SK-N-SH treated with all-trans-retinoic acid at 6 μM for 48 hours (cell line): ENCODE data around the gene ZNF625.

ENCODE experiments used
- ATAC-seq: fragments of 200-7000 bp; cut with Tn5 transposase; 3 replicates; pipeline ENCODE4 v1.9.1; 2020; ENCODE audit warnings: mild to moderate bottlenecking, moderate library complexity
- ARNTL ChIP-seq: fragments of 450-650 bp; formaldehyde crosslinking; IDR thresholded peaks from 2 replicates; pipeline ENCODE4 v1.5.0; 2020; ENCODE audit warnings: low read depth, mild to moderate bottlenecking, moderate library complexity, borderline replicate concordance
- BACH2 ChIP-seq: fragments of 250-450 bp; sonication (Bioruptor Pico); IDR thresholded peaks from 2 replicates; pipeline ENCODE4 v1.9.0; 2021; ENCODE audit warnings: mild to moderate bottlenecking, borderline replicate concordance
- CSDC2 ChIP-seq: fragments of 250-450 bp; sonication (Bioruptor Pico); IDR thresholded peaks from 2 replicates; pipeline ENCODE4 v1.5.0; 2020; ENCODE audit warnings: mild to moderate bottlenecking, moderate library complexity
- ESRRG ChIP-seq: fragments of 250-450 bp; sonication (Bioruptor Pico); IDR thresholded peaks from 2 replicates; pipeline ENCODE4 v1.6.1; 2021; ENCODE audit warnings: mild to moderate bottlenecking
- GLIS3 ChIP-seq: fragments of 250-450 bp; sonication (Bioruptor Pico); IDR thresholded peaks from 2 replicates; pipeline ENCODE4 v1.5.0; 2020; ENCODE audit warnings: mild to moderate bottlenecking, moderate library complexity
- ISL1 ChIP-seq: fragments of 250-450 bp; sonication (Bioruptor Pico); IDR thresholded peaks from 2 replicates; pipeline ENCODE4 v2.1.2; 2022; ENCODE audit warnings: mild to moderate bottlenecking, moderate library complexity
- OSR1 ChIP-seq: fragments of 250-450 bp; sonication (Bioruptor Pico); IDR thresholded peaks from 2 replicates; pipeline ENCODE4 v1.8.0; 2022; ENCODE audit warnings: moderate library complexity, mild to moderate bottlenecking, inconsistent platforms
- PPARA ChIP-seq: fragments of 250-450 bp; sonication (Bioruptor Pico); IDR thresholded peaks from 2 replicates; pipeline ENCODE4 v1.5.0; 2020; ENCODE audit warnings: mild to moderate bottlenecking, borderline replicate concordance
- RARB ChIP-seq: fragments of 250-450 bp; sonication (Bioruptor Pico); IDR thresholded peaks from 2 replicates; pipeline ENCODE4 v1.8.0; 2021; ENCODE audit warnings: mild to moderate bottlenecking, moderate library complexity
- SNAI2 ChIP-seq: fragments of 250-450 bp; sonication (Bioruptor Pico); IDR thresholded peaks from 2 replicates; pipeline ENCODE4 v1.5.0; 2020; ENCODE audit warnings: mild to moderate bottlenecking, moderate library complexity
- TOX ChIP-seq: fragments of 250-450 bp; sonication (Bioruptor Pico); IDR thresholded peaks from 2 replicates; pipeline ENCODE4 v1.8.0; 2021; ENCODE audit warnings: mild to moderate bottlenecking, moderate library complexity, borderline replicate concordance
- ZC3H10 ChIP-seq: fragments of 250-450 bp; sonication (Bioruptor Pico); IDR thresholded peaks from 2 replicates; pipeline ENCODE4 v1.5.1; 2021; ENCODE audit warnings: mild to moderate bottlenecking, moderate library complexity
- ZFP3 ChIP-seq: fragments of 250-450 bp; sonication (Bioruptor Pico); IDR thresholded peaks from 2 replicates; pipeline ENCODE4 v1.5.0; 2020; ENCODE audit warnings: mild to moderate bottlenecking, moderate library complexity
- ZNF565 ChIP-seq: fragments of 450-650 bp; formaldehyde crosslinking; conservative IDR thresholded peaks from 2 replicates; pipeline ENCODE4 v1.5.0; 2020; ENCODE audit warnings: low read depth, mild to moderate bottlenecking, moderate library complexity
- ZNF70 ChIP-seq: fragments of 450-650 bp; formaldehyde crosslinking; IDR thresholded peaks from 2 replicates; pipeline ENCODE4 v1.5.0; 2020; ENCODE audit warnings: mild to moderate bottlenecking, moderate library complexity
- TF ChIP-seq, protein P1 (sequence below): fragments of 250-450 bp; sonication (Bioruptor Pico); IDR thresholded peaks from 2 replicates; pipeline ENCODE4 v1.5.1; 2020; ENCODE audit warnings: low read depth, mild to moderate bottlenecking, moderate library complexity
- TF ChIP-seq, protein P2 (sequence below): fragments of 250-450 bp; sonication (Bioruptor Pico); IDR thresholded peaks from 2 replicates; pipeline ENCODE4 v1.8.0; 2020; ENCODE audit warnings: mild to moderate bottlenecking, moderate library complexity, borderline replicate concordance
- TF ChIP-seq, protein P3 (sequence below): fragments of 250-450 bp; sonication (Bioruptor Pico); IDR thresholded peaks from 2 replicates; pipeline ENCODE4 v1.5.1; 2021; ENCODE audit warnings: mild to moderate bottlenecking, moderate library complexity
- TF ChIP-seq, protein P4 (sequence below): fragments of 250-450 bp; sonication (Bioruptor Pico); IDR thresholded peaks from 2 replicates; pipeline ENCODE4 v1.8.0; 2021; ENCODE audit warnings: low read depth, mild to moderate bottlenecking, moderate library complexity, borderline replicate concordance
- TF ChIP-seq, protein P5 (sequence below): fragments of 250-450 bp; sonication (Bioruptor Pico); IDR thresholded peaks from 2 replicates; pipeline ENCODE4 v1.5.0; 2020; ENCODE audit warnings: mild to moderate bottlenecking, moderate library complexity

Gene ZNF625

DNA sequence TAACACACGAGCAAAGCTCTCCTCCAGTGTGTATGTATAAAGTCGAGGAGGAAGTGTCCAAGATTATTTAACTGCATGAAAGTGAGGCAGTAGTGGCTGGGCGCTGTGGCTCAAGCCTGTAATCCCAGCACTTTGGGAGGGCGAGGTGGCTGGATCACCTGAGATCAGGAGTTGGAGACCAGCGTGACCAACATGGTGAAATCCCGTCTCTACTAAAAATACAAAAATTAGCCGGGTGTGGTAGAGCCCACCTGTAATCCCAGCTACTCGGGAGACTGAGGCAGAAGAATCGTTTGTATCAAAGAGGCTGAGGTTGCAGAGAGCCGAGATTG is 15.2 kb downstream of the ZNF625 start:
- TF ChIP-seq, protein P1, sequence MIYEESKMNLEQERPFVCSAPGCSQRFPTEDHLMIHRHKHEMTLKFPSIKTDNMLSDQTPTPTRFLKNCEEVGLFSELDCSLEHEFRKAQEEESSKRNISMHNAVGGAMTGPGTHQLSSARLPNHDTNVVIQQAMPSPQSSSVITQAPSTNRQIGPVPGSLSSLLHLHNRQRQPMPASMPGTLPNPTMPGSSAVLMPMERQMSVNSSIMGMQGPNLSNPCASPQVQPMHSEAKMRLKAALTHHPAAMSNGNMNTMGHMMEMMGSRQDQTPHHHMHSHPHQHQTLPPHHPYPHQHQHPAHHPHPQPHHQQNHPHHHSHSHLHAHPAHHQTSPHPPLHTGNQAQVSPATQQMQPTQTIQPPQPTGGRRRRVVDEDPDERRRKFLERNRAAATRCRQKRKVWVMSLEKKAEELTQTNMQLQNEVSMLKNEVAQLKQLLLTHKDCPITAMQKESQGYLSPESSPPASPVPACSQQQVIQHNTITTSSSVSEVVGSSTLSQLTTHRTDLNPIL: no peak
- TF ChIP-seq RARB (CRISPR knock-in tag) (no peak), OSR1 (CRISPR knock-in tag) (no peak), ZNF565 (CRISPR knock-in tag) (no peak), ARNTL (no peak), ESRRG (no peak), ISL1 (CRISPR knock-in tag) (no peak), PPARA (CRISPR knock-in tag) (no peak), CSDC2 (CRISPR knock-in tag) (no peak), ZNF70 (no peak), BACH2 (CRISPR knock-in tag) (no peak)
- TF ChIP-seq, protein P2, sequence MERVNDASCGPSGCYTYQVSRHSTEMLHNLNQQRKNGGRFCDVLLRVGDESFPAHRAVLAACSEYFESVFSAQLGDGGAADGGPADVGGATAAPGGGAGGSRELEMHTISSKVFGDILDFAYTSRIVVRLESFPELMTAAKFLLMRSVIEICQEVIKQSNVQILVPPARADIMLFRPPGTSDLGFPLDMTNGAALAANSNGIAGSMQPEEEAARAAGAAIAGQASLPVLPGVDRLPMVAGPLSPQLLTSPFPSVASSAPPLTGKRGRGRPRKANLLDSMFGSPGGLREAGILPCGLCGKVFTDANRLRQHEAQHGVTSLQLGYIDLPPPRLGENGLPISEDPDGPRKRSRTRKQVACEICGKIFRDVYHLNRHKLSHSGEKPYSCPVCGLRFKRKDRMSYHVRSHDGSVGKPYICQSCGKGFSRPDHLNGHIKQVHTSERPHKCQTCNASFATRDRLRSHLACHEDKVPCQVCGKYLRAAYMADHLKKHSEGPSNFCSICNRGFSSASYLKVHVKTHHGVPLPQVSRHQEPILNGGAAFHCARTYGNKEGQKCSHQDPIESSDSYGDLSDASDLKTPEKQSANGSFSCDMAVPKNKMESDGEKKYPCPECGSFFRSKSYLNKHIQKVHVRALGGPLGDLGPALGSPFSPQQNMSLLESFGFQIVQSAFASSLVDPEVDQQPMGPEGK (CRISPR knock-in tag): no peak
- TF ChIP-seq, protein P3, sequence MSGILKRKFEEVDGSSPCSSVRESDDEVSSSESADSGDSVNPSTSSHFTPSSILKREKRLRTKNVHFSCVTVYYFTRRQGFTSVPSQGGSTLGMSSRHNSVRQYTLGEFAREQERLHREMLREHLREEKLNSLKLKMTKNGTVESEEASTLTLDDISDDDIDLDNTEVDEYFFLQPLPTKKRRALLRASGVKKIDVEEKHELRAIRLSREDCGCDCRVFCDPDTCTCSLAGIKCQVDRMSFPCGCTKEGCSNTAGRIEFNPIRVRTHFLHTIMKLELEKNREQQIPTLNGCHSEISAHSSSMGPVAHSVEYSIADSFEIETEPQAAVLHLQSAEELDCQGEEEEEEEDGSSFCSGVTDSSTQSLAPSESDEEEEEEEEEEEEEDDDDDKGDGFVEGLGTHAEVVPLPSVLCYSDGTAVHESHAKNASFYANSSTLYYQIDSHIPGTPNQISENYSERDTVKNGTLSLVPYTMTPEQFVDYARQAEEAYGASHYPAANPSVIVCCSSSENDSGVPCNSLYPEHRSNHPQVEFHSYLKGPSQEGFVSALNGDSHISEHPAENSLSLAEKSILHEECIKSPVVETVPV (CRISPR knock-in tag): no peak
- TF ChIP-seq, all 23 proteins: peak for 0
- ATAC-seq: no peak

DNA sequence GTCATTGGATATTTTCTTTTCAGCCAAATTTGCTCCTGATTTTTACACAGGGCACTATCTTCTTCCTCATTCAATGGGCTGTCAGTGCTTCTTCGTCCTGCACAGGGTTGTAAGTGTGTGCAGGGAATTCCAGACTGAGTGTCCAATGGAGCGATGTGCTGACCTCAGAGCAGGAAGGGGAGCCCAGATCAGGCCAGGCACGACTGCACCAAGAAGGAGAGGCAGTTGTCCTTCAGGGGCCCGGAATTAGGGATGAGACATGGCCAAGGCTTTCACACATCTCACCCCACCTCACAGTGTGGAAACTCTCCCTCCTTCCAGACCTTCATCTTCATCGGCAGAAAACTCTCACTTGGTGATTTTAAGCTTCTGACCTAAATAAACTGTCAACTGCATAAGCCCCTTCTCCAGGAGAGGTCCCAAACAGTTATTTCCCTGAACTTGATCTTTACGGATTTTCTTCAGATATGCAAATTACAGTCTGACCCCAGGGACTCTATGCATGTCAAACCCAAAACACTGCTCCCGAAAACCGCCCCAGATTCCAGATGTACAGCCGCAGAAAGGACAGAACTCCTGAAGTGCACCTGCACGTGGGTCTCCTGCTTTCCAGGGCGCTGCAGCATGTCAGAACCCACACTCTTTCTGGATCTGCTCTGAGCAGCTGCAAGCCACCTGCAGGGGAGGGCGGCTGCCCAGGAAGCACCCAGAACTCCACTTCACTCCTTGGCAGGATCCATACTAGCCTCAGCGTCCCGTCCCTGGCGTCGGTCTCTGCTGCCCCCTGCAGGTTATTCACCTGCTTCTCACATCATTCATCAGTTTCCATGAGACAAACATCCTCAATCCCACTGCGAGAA is 15.8 kb downstream of the ZNF625 start:
- TF ChIP-seq OSR1 (CRISPR knock-in tag): no peak
- TF ChIP-seq ZC3H10 (CRISPR knock-in tag): no peak
- TF ChIP-seq ZFP3: no peak
- no peak for TF ChIP-seq GLIS3 (CRISPR knock-in tag)
- TF ChIP-seq, protein P4, sequence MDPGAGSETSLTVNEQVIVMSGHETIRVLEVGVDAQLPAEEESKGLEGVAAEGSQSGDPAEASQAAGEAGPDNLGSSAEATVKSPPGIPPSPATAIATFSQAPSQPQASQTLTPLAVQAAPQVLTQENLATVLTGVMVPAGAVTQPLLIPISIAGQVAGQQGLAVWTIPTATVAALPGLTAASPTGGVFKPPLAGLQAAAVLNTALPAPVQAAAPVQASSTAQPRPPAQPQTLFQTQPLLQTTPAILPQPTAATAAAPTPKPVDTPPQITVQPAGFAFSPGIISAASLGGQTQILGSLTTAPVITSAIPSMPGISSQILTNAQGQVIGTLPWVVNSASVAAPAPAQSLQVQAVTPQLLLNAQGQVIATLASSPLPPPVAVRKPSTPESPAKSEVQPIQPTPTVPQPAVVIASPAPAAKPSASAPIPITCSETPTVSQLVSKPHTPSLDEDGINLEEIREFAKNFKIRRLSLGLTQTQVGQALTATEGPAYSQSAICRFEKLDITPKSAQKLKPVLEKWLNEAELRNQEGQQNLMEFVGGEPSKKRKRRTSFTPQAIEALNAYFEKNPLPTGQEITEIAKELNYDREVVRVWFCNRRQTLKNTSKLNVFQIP (CRISPR knock-in tag): no peak
- no peak for TF ChIP-seq TOX (CRISPR knock-in tag)
- TF ChIP-seq RARB (CRISPR knock-in tag): no peak
- TF ChIP-seq ARNTL: no peak
- TF ChIP-seq ISL1 (CRISPR knock-in tag): no peak
- TF ChIP-seq PPARA (CRISPR knock-in tag): no peak
- TF ChIP-seq, protein P3 (CRISPR knock-in tag): no peak
- ATAC-seq: peak; percentile 76

DNA sequence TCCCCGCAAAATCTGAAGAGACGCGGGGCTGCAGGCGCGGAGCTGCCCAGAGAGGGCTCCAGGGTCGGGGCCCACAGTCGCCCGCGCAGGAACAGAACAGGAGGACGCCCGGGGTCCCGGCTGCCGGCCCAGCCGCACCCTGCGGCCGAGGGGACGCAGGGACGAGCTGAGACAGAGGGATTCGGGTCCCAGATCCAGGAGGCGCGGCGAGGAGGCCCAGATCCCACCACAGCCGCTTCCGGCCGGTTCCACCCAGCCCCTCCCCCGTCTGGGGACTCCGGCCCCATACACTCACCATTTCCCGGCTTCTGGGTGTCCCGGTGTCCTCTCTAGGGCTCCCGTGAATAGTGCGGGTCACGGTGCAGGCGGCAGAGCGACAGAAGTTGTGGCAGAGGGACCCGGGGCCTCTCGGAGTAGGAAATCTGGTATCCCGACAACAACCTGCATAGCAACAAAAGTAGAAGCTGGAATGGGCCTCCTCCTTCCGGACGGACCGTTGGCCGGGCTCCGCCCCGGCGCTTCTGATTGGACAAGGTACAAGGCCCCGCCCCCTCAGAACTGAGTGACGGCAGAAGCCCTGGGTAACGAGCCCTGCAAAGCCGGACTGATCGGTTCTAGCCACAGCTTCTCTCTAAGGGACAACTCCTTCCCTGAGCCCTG is 16.5 kb downstream of the ZNF625 start, which contains the start of gene ZNF20:
ZNF20 (minus strand) TSS at position 466 of the 660 bp plus-strand sequence; CDS start at position 298, 168 bp downstream.
- TF ChIP-seq, protein P2 (CRISPR knock-in tag): no peak
- TF ChIP-seq GLIS3 (CRISPR knock-in tag): no peak
- no peak for TF ChIP-seq ESRRG
- no peak for TF ChIP-seq BACH2 (CRISPR knock-in tag)
- TF ChIP-seq ZNF565 (CRISPR knock-in tag): no peak
- TF ChIP-seq, protein P5, sequence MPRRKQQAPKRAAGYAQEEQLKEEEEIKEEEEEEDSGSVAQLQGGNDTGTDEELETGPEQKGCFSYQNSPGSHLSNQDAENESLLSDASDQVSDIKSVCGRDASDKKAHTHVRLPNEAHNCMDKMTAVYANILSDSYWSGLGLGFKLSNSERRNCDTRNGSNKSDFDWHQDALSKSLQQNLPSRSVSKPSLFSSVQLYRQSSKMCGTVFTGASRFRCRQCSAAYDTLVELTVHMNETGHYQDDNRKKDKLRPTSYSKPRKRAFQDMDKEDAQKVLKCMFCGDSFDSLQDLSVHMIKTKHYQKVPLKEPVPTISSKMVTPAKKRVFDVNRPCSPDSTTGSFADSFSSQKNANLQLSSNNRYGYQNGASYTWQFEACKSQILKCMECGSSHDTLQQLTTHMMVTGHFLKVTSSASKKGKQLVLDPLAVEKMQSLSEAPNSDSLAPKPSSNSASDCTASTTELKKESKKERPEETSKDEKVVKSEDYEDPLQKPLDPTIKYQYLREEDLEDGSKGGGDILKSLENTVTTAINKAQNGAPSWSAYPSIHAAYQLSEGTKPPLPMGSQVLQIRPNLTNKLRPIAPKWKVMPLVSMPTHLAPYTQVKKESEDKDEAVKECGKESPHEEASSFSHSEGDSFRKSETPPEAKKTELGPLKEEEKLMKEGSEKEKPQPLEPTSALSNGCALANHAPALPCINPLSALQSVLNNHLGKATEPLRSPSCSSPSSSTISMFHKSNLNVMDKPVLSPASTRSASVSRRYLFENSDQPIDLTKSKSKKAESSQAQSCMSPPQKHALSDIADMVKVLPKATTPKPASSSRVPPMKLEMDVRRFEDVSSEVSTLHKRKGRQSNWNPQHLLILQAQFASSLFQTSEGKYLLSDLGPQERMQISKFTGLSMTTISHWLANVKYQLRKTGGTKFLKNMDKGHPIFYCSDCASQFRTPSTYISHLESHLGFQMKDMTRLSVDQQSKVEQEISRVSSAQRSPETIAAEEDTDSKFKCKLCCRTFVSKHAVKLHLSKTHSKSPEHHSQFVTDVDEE (CRISPR knock-in tag): no peak
- TF ChIP-seq, protein P3 (CRISPR knock-in tag): no peak
- no peak for TF ChIP-seq ARNTL
- TF ChIP-seq PPARA (CRISPR knock-in tag): no peak
- no peak for TF ChIP-seq ZC3H10 (CRISPR knock-in tag)
- TF ChIP-seq SNAI2 (CRISPR knock-in tag): no peak
- no peak for TF ChIP-seq ZFP3
- peak; percentile 98 for ATAC-seq
